Measurements from ENCODE around the gene ILDR2.

The ILDR2 gene

GRCh38 chr1:166971252-166971651 lies 4.1 kb downstream of the ILDR2 start:
- DNase-seq, result no peak

DNA sequence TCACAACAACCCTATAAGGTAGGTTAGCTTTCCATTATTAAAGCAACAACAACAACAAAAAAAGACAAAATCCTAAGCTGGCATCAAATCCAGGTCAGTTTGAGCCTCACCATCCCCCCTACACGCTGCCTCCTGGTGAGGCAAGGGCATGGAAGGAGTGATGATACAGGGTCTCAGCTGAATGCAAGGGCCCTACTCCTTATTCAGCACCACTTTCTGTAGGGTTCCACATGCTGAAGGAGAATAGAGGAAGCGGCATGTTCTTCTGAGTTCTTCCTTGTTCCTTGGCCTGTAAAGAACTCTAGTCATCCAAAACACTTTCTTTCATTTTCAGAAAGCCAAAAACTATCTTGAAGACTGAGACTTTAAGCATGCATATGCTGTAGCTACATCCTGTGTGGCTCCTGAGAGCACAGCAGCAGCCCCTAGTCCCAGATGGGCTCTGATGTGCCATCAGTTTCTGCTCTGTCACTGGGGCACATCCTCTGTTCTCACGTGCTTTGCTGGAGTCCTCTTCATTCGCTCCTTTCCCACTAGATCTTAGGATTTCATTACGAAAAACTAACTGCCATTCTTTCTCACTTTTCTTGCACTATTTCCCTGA lies 6.2 kb downstream of the ILDR2 start:
- DNase-seq, result no peak

DNA sequence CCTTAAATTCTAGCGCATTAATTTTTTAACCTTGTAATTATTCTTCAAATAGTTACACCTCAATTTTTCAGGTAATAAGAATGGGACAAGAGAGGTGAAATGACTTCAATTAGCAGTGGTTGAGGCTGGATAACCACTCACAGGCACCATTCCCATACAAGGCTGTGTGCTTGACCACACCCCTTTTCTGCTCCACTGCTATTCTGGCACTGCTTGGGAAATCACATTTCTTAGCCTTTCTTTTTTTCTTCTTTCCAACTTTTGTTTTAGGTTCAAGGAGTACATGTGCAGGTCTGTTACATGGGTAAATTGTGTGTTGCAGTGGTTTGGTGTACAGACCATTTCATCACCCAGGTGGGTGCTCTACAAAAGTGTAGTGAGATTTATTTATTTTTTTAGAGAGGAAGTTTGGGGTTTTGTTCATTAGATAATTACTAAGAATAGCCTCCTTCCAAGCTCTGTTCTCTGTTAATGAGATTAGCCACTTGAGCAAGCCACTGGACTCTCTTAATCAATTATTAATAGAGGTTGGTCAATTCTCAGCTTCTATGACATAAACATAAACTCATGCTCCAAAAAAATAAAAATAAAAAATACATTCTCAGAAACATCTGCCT lies 14.4 kb downstream of the ILDR2 start:
- no peak for DNase-seq

- DNase-seq, result no peak
These were observed 18.5 kb downstream of the ILDR2 start for GRCh38 chr1:166956872-166957271.

- no peak for DNase-seq
These were observed 19.1 kb downstream of the ILDR2 start for GRCh38 chr1:166956057-166956850.

- DNase-seq, result no peak
These were observed 21.8 kb downstream of the ILDR2 start for GRCh38 chr1:166953491-166953890.

DNA sequence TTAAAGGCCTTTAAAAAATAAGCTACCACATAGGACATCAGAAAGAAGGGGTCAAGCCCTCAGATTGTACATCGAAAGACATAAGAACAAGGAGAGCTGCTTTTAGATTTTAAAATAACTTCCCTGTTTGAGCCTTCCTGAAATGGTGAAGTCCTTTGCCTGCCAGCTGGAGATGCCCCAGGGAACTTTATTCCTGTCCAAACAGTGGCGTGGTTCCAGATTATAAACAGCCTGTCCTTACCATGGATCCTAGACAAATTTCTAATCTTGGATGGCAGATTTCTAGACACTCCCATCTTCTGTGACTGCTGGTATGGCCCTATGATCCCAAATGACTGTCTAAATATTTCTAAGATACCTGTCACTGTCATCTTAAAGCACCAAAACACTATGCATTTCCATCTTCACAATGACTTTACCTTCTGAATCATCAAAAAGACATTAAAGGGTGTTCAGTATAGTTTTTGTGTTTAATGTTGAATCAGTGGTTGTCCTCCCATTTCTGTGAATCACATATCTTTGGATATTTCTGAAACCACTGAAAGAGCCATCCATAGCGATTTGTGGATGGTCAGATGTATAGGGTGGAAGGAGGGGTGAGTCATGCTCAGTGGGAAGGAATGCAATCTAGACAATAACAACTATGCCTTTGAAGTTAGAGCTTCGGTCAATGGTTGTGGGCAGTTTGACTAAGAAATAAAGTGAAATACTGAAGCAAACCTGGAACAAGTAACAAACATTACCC lies 23.2 kb downstream of the ILDR2 start:
- no peak for DNase-seq

DNA sequence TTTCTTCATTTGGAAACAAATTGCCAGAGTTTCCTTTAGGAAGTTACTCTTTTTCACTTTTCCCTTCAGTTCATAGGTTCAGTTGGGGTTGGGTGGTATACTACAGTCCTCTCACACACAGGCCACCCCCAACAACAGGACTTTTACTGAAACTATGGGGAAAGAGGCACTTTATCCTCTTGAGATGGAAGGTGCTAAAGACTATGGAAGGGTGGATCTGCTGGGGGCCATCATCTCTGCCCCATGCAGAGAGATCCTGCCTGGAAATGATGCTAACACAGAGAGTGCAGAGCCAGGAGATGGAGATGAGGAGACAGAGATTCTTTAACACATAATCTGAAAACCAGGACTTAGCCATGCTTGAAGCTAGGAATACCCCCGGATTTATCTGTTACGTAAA lies 24.3 kb downstream of the ILDR2 start:
- DNase-seq, result no peak

- no peak for DNase-seq
These were observed 25.2 kb downstream of the ILDR2 start for GRCh38 chr1:166950156-166950555.

DNA sequence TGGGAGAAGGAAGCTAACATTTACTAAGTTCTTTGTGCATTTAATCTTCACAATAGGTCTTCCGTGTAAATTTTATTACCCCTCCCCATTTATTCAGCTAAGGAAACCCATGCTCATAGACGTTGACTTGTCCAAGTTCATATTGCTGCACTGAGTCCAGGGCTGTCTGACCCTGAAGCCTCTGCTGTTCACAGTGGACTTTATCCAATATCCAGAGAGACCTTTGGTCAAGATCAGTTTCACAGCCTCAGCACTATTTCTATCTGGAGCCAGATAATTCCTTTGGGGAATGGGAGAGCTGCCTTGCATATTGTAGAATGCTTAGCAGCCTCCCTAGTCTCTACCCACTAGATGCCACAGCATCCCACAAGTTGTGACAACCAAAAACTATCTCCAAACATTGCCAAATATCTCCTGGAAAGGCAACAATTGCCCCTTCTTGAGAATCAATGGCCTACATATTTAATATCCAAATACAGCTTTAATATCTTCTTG lies 26.4 kb downstream of the ILDR2 start:
- DNase-seq, result no peak

DNA sequence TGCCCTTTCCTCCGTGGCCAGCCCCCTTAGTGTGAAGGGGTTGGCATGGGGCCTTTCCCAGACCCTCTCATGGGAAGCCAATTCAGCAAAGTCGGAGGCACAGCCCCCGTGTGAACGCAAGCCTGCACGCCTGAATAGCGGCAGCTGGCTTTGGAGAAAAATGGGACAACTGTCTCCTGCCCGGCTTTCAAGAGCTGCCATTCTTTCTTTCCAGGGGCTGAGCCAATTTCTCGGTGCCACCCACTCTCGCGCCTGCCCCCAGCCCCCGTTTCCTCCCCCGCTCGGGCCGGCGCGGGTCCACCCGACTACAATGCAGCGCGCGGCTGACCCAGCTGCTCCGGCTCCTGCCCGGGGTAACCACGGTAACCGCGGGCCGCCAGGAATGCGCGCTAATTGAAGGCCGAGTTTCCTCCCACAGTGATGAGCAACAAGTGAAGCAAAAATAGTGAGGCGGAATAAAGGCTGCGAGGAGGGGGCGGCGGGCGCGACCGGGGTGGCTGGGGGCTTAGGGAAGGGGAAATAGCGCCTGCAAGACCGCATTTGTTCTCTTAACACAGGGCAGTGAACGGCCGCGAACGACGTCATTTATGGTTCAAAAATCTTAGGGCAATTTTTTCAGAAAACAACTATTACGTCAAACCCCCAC lies 27.8 kb downstream of the ILDR2 start:
- DNase-seq, result peak in 1 of 2 experiments; percentile 30

- no peak for DNase-seq
These were observed 31.0 kb downstream of the ILDR2 start for GRCh38 chr1:166944186-166944967.

GRCh38 chr1:166939741-166940375 lies 35.5 kb downstream of the ILDR2 start:
- no peak for DNase-seq

GRCh38 chr1:166937962-166938361 lies 37.4 kb downstream of the ILDR2 start:
- no peak for DNase-seq

- no peak for DNase-seq
These were observed 38.0 kb downstream of the ILDR2 start for GRCh38 chr1:166937329-166937728.

GRCh38 chr1:166933633-166934032 lies 41.7 kb downstream of the ILDR2 start:
- no peak for DNase-seq

- DNase-seq, result no peak
These were observed 42.2 kb downstream of the ILDR2 start for GRCh38 chr1:166933140-166933539.

DNA sequence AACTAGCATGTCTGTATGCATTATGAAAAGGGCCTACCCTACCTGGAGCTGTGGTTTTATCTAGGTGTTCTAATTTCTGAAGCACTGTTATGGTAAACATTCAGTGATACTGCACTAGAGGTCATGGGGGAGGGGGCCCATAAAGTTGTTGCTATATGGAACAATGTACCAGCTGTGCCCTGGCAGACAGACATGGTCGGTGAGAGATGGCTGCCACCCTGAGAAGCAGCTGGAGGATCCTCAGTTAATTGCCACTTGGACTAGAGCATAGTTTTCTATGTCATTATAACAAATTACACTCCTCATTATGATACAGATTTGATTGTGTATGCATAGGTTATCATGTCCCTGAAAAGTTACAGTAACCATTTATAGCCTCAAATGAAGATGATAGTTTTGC lies 45.4 kb downstream of the ILDR2 start:
- DNase-seq, result no peak

GRCh38 chr1:166927701-166928100 lies 47.6 kb downstream of the ILDR2 start:
- no peak for DNase-seq

- no peak for DNase-seq
These were observed 49.4 kb downstream of the ILDR2 start for GRCh38 chr1:166925810-166926478.

All from activated T-cell treated with anti-CD3 and anti-CD28 coated beads, Interleukin-2, amount 50 U/mL, for 48 hours (primary cell).